ENCODE measurements around the gene GAS2. TPM values are rescaled to one million over a fixed set of nuclear protein-coding genes. Genes with fewer than 3 reads are reported as not detected.

Gene GAS2
- polyA plus RNA-seq, 1 of the 3 experiments (the other 2 are of a cell fraction) = 0.72 TPM

- H3K27ac ChIP-seq (ENCODE audit: low read depth in 2 of 2, low read length in 1 of 2) = no peak overlapping the region
- H3K9me2 ChIP-seq = no peaks in the 10 kb centered on the region
- no peak for TF ChIP-seq GABPA (IDR thresholded peaks at IDR 0.05; ENCODE audit: low read depth)
- no peak for TF ChIP-seq MAX (IDR thresholded peaks at IDR 0.05; ENCODE audit: low read depth)
- TF ChIP-seq USF2 (IDR thresholded peaks at IDR 0.05; ENCODE audit: borderline replicate concordance, low read depth, low read length) = no peak
- TF ChIP-seq REST (IDR thresholded peaks at IDR 0.05; ENCODE audit: low read depth, low read length) = no peak
- ChIA-PET CTCF (interaction anchor here (1.2 kb wide), 1 partner anchor 11 kb away, joined by 3 read pairs; no protein-coding TSS in a partner anchor), POLR2A (no interaction called here)
- no peaks in the 10 kb centered on the region for H4K20me1 ChIP-seq (ENCODE audit: insufficient read depth)
- no peaks in the 10 kb centered on the region for H3K9me3 ChIP-seq
- H3K4me2 ChIP-seq = no peak overlapping the region
- H2AFZ ChIP-seq (ENCODE audit: low read depth) = no peak overlapping the region
- H3K36me3 ChIP-seq (replicated peaks in 1 of 2; ENCODE audit: control insufficient read depth in 1 of 2, insufficient read depth in 2 of 2, low read length in 1 of 2) = no peaks in the 10 kb centered on the region
- no peaks in the 10 kb centered on the region for H3F3A ChIP-seq (replicated peaks; ENCODE audit: insufficient read depth)
- H3K4me3 ChIP-seq (ENCODE audit: low read depth in 2 of 2, low read length in 1 of 2) = no peak overlapping the region
- no peaks in the 10 kb centered on the region for H3K27me3 ChIP-seq (ENCODE audit: insufficient read depth)
- no peaks in the 10 kb centered on the region for H3K79me2 ChIP-seq (ENCODE audit: insufficient read depth)
- WGBS (ENCODE audit: low lambda C conversion rate) = 93% methylated on average over 4 of the region's 4 CpGs
- DNase-seq = no peak
- H3K9ac ChIP-seq = no peak overlapping the region
- no peaks in the 10 kb centered on the region for H3K4me1 ChIP-seq (ENCODE audit: control insufficient read depth in 1 of 2, insufficient read depth in 2 of 2, low read depth in 1 of 2, low read length in 1 of 2)
These were observed 14.9 kb downstream of the GAS2 start for GRCh38 chr11:22681281-22681812.

GRCh38 chr11:22684082-22684481 is 17.7 kb downstream of the GAS2 start:
- 89% methylated on average over 2 of the region's 2 CpGs for WGBS (ENCODE audit: low lambda C conversion rate)
- no peaks in the 10 kb centered on the region for H3K27me3 ChIP-seq (ENCODE audit: insufficient read depth)
- no peak overlapping the region for H3K4me2 ChIP-seq
- DNase-seq = no peak
- no peak overlapping the region for H3K4me3 ChIP-seq (ENCODE audit: low read depth in 2 of 2, low read length in 1 of 2)
- CTCF ChIA-PET = no interaction called here
- H3K9me3 ChIP-seq = no peaks in the 10 kb centered on the region
- no peaks in the 10 kb centered on the region for H3K4me1 ChIP-seq (ENCODE audit: control insufficient read depth in 1 of 2, insufficient read depth in 2 of 2, low read depth in 1 of 2, low read length in 1 of 2)
- H3K27ac ChIP-seq (ENCODE audit: low read depth in 2 of 2, low read length in 1 of 2) = no peak overlapping the region
- no peaks in the 10 kb centered on the region for H4K20me1 ChIP-seq (ENCODE audit: insufficient read depth)
- H3K36me3 ChIP-seq (replicated peaks in 1 of 2; ENCODE audit: control insufficient read depth in 1 of 2, insufficient read depth in 2 of 2, low read length in 1 of 2) = no peaks in the 10 kb centered on the region
- H3K79me2 ChIP-seq (ENCODE audit: insufficient read depth) = no peaks in the 10 kb centered on the region
- no peak overlapping the region for H2AFZ ChIP-seq (ENCODE audit: low read depth)
- H3K9ac ChIP-seq = no peak overlapping the region
- no peaks in the 10 kb centered on the region for H3K9me2 ChIP-seq
- POLR2A ChIA-PET = no interaction called here
- no peaks in the 10 kb centered on the region for H3F3A ChIP-seq (replicated peaks; ENCODE audit: insufficient read depth)
- TF ChIP-seq FOXJ3 (CRISPR knock-in tag; IDR thresholded peaks at IDR 0.05) (no peak), TEAD4 (IDR thresholded peaks at IDR 0.05; ENCODE audit: borderline replicate concordance, insufficient read depth) (no peak), REST (IDR thresholded peaks at IDR 0.05; ENCODE audit: low read depth, low read length) (no peak), SMC3 (IDR thresholded peaks at IDR 0.05; ENCODE audit: low read depth, low read length) (no peak), FOSL2 (IDR thresholded peaks at IDR 0.05; ENCODE audit: borderline replicate concordance, low read depth) (no peak), MXI1 (IDR thresholded peaks at IDR 0.05; ENCODE audit: low read depth, low read length) (no peak), USF2 (IDR thresholded peaks at IDR 0.05; ENCODE audit: borderline replicate concordance, low read depth, low read length) (no peak), USF1 (IDR thresholded peaks at IDR 0.05; ENCODE audit: borderline replicate concordance, low read depth) (no peak), ZBTB33 (IDR thresholded peaks at IDR 0.05; ENCODE audit: borderline replicate concordance, low read depth) (no peak)

All from SK-N-SH (cell line).